GM12878 (cell line): ENCODE results near the gene RAD51B.

Experiments used
- EZH2 ChIP-seq: IDR thresholded peaks from 2 replicates; pipeline ENCODE4 v1.6.1; 2012; ENCODE audit warnings: low read depth, mild to moderate bottlenecking, control low read depth, inconsistent platforms, low read length, borderline replicate concordance; ENCODE audit not compliant: control insufficient read depth
- GABPA ChIP-seq: IDR thresholded peaks from 2 replicates; pipeline ENCODE4 v1.6.1; 2014; ENCODE audit warnings: antibody characterized with exemption, low read depth, mild to moderate bottlenecking, inconsistent platforms
- JUND ChIP-seq: IDR thresholded peaks from 2 replicates; pipeline ENCODE4 v1.6.1; 2012; ENCODE audit warnings: low read depth, mild to moderate bottlenecking, low read length, improper control_type of control experiment, moderate library complexity
- KAT2A ChIP-seq: conservative IDR thresholded peaks from 2 replicates; pipeline ENCODE4 v1.6.1; 2011; ENCODE audit warnings: low read depth, low read length; ENCODE audit not compliant: control insufficient read depth
- POLR2A ChIP-seq: IDR thresholded peaks from 2 replicates; pipeline ENCODE4 v1.6.1; 2011; ENCODE audit warnings: low read depth, mild to moderate bottlenecking, low read length
- POU2F2 ChIP-seq: IDR thresholded peaks from 3 replicates; pipeline ENCODE4 v1.6.1; 2011; ENCODE audit warnings: low read depth, mild to moderate bottlenecking, low read length, borderline replicate concordance
- REST ChIP-seq: IDR thresholded peaks from 2 replicates; pipeline ENCODE4 v1.6.1; 2012; ENCODE audit warnings: mild to moderate bottlenecking, low read depth, low read length
- RFX5 ChIP-seq: IDR thresholded peaks from 2 replicates; pipeline ENCODE4 v1.6.1; 2011; ENCODE audit warnings: low read depth, low read length, improper control_type of control experiment
- SUZ12 ChIP-seq: fragments of 200-600 bp; sonication (generic); IDR thresholded peaks from one replicate; pipeline ENCODE4 v1.6.1; 2018; ENCODE audit warnings: antibody characterized with exemption, mild to moderate bottlenecking; ENCODE audit not compliant: unreplicated experiment
- USF1 ChIP-seq: IDR thresholded peaks from 2 replicates; pipeline ENCODE4 v1.6.1; 2011; ENCODE audit warnings: borderline replicate concordance, low read depth, mild to moderate bottlenecking, moderate library complexity, mixed read lengths, low read length; ENCODE audit not compliant: insufficient read depth; ENCODE audit errors: extremely low read length
- TF ChIP-seq, protein P1 (sequence below), 3 experiments: IDR thresholded peaks in 2 of 3; conservative IDR thresholded peaks in 1 of 3; 2 replicates each; pipeline ENCODE4 v1.5.1; 2011; ENCODE audit warnings: low read depth in 3 of 3, low read length in 3 of 3, mild to moderate bottlenecking in 3 of 3, control low read depth in 2 of 3, moderate library complexity in 2 of 3, inconsistent platforms in 1 of 3, mixed read lengths in 1 of 3; ENCODE audit not compliant: control insufficient read depth in 2 of 3, insufficient read depth in 1 of 3; ENCODE audit errors: extremely low read depth in 1 of 3
- TF ChIP-seq, protein P2 (sequence below): IDR thresholded peaks from 2 replicates; pipeline ENCODE4 v1.6.1; 2012; ENCODE audit warnings: low read length, inconsistent platforms
- TF ChIP-seq, protein P3 (sequence below): IDR thresholded peaks from 2 replicates; pipeline ENCODE4 v1.6.1; 2012; ENCODE audit warnings: low read depth, low read length, improper control_type of control experiment

GRCh38 chr14:68165274-68165843 is 345.8 kb downstream of the RAD51B start:
- TF ChIP-seq, protein P1, sequence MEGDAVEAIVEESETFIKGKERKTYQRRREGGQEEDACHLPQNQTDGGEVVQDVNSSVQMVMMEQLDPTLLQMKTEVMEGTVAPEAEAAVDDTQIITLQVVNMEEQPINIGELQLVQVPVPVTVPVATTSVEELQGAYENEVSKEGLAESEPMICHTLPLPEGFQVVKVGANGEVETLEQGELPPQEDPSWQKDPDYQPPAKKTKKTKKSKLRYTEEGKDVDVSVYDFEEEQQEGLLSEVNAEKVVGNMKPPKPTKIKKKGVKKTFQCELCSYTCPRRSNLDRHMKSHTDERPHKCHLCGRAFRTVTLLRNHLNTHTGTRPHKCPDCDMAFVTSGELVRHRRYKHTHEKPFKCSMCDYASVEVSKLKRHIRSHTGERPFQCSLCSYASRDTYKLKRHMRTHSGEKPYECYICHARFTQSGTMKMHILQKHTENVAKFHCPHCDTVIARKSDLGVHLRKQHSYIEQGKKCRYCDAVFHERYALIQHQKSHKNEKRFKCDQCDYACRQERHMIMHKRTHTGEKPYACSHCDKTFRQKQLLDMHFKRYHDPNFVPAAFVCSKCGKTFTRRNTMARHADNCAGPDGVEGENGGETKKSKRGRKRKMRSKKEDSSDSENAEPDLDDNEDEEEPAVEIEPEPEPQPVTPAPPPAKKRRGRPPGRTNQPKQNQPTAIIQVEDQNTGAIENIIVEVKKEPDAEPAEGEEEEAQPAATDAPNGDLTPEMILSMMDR (IDR thresholded peaks at IDR 0.05 in 2 of 3, conservative IDR thresholded peaks at IDR 0.05 in 1 of 3; ENCODE audit: control insufficient read depth in 2 of 3, extremely low read depth in 1 of 3, insufficient read depth in 1 of 3, low read depth in 3 of 3, low read length in 3 of 3): no peak
- no peak for TF ChIP-seq GABPA
- TF ChIP-seq EZH2: no peak
- no peak for TF ChIP-seq KAT2A
- no peak for TF ChIP-seq POLR2A
- TF ChIP-seq, protein P2, sequence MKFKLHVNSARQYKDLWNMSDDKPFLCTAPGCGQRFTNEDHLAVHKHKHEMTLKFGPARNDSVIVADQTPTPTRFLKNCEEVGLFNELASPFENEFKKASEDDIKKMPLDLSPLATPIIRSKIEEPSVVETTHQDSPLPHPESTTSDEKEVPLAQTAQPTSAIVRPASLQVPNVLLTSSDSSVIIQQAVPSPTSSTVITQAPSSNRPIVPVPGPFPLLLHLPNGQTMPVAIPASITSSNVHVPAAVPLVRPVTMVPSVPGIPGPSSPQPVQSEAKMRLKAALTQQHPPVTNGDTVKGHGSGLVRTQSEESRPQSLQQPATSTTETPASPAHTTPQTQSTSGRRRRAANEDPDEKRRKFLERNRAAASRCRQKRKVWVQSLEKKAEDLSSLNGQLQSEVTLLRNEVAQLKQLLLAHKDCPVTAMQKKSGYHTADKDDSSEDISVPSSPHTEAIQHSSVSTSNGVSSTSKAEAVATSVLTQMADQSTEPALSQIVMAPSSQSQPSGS: no peak
- no peak for TF ChIP-seq SUZ12
- TF ChIP-seq, protein P3, sequence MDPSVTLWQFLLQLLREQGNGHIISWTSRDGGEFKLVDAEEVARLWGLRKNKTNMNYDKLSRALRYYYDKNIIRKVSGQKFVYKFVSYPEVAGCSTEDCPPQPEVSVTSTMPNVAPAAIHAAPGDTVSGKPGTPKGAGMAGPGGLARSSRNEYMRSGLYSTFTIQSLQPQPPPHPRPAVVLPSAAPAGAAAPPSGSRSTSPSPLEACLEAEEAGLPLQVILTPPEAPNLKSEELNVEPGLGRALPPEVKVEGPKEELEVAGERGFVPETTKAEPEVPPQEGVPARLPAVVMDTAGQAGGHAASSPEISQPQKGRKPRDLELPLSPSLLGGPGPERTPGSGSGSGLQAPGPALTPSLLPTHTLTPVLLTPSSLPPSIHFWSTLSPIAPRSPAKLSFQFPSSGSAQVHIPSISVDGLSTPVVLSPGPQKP: no peak
- TF ChIP-seq POU2F2: no peak
- TF ChIP-seq REST: no peak
- TF ChIP-seq JUND: no peak
- TF ChIP-seq USF1: no peak
- no peak for TF ChIP-seq RFX5
